Mucosa of descending colon (tissue), 3 donors: ENCODE measurements around the gene FBN1. TPM values are rescaled to one million over a fixed set of nuclear protein-coding genes. Genes with fewer than 3 reads are reported as not detected.
A peak's percentile ranks its signal among the peaks of the same experiment; 100 is the strongest.

Source experiments
- ATAC-seq: fragments of 200-7000 bp; cut with Tn5 transposase; one replicate; pipeline ENCODE4 v1.9.1; 2020; ENCODE audit warnings: mild to moderate bottlenecking, moderate library complexity
- DNase-seq, 3 donors: peaks; one replicate each; pipeline ENCODE4 v3.0.0-alpha.2; 2020
- H3K36me3 ChIP-seq: fragments of 200-600 bp; one replicate; pipeline ENCODE4 v1.8.0; 2021; ENCODE audit warnings: low read depth, mild to moderate bottlenecking
- H3K4me1 ChIP-seq: fragments of 200-600 bp; one replicate; pipeline ENCODE4 v1.8.0; 2021; ENCODE audit warnings: low read depth, mild to moderate bottlenecking
- H3K4me3 ChIP-seq: fragments of 200-600 bp; one replicate; pipeline ENCODE4 v1.8.0; 2021; ENCODE audit warnings: mild to moderate bottlenecking
- H3K9me3 ChIP-seq: fragments of 200-600 bp; one replicate; pipeline ENCODE4 v1.8.0; 2021; ENCODE audit warnings: mild to moderate bottlenecking
- intact Hi-C, 2 donors: fragments of 100-400 bp; cut with DNase I in 1 of 2; cut with micrococcal nuclease in 1 of 2; formaldehyde crosslinking; loops; one replicate each; pipeline versions ENCODE4 v1.11.0 to v1.11.1; 2022; cut with DNase I, micrococcal nuclease
- total RNA-seq, 3 donors: library from RNA; stranded (reverse); fragmentation: NEBNext Ultra II Directional in 2 of 3; extraction: Animal tissue kit (Norgen Biotek cat#: 25700) in 2 of 3; gene quantifications; one replicate each; pipeline versions ENCODE4 v1.2.1 to v1.2.4, GENCODE V29; 2021 to 2023
- TF ChIP-seq, protein P1 (sequence below): fragments of 200-600 bp; IDR thresholded peaks from one replicate; pipeline ENCODE4 v1.8.0; 2022; ENCODE audit warnings: antibody characterized with exemption, mild to moderate bottlenecking
- donor health status: DM: no; HTN: no; CAD: no; lungs with moderate emphysema.
- donor health status: DM: no; HTN: no; CAD: no.
- donor health status: DM: no; HTN: yes; CAD: no.

FBN1 gene
- total RNA-seq, 3 donors from 2014 or later: 9.3 to 47.9 (median 35.9) TPM

DNA sequence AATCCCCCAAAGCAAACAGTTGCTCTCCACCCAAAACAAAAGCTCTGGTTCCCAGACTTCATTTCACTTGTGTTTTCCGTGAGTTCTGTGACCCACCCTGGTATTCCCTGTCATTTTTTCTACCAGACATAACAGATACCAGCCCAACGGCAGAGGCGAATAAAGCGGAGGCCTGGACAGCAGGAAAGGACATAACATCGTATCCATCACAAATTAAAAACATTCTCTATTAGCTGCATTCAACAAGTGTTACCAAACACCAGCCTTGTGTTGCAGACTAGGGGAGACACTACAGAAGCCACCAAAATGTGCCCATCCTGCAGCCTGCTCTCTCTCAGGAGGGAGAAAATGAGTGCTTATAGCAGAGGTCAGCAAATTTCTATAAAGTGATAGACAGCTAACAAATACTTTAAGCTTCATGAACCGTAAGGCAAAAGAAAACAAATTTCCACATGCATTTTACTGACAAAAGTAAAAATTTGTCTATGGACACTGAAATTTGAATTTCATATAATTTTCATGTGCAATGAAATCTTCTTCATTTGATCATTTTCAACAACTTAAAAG, 7.1 kb upstream of the FBN1 start:
- Histone ChIP-seq H3K36me3 (no peaks in the 10 kb centered on the region), H3K4me3 (no peak overlapping the region), H3K4me1 (no peaks in the 10 kb centered on the region), H3K9me3 (no peaks in the 10 kb centered on the region)
- intact Hi-C loops: no loop called here
- no peak for ATAC-seq
- TF ChIP-seq, protein P1, sequence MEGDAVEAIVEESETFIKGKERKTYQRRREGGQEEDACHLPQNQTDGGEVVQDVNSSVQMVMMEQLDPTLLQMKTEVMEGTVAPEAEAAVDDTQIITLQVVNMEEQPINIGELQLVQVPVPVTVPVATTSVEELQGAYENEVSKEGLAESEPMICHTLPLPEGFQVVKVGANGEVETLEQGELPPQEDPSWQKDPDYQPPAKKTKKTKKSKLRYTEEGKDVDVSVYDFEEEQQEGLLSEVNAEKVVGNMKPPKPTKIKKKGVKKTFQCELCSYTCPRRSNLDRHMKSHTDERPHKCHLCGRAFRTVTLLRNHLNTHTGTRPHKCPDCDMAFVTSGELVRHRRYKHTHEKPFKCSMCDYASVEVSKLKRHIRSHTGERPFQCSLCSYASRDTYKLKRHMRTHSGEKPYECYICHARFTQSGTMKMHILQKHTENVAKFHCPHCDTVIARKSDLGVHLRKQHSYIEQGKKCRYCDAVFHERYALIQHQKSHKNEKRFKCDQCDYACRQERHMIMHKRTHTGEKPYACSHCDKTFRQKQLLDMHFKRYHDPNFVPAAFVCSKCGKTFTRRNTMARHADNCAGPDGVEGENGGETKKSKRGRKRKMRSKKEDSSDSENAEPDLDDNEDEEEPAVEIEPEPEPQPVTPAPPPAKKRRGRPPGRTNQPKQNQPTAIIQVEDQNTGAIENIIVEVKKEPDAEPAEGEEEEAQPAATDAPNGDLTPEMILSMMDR: no peak
- no peak for DNase-seq

DNA sequence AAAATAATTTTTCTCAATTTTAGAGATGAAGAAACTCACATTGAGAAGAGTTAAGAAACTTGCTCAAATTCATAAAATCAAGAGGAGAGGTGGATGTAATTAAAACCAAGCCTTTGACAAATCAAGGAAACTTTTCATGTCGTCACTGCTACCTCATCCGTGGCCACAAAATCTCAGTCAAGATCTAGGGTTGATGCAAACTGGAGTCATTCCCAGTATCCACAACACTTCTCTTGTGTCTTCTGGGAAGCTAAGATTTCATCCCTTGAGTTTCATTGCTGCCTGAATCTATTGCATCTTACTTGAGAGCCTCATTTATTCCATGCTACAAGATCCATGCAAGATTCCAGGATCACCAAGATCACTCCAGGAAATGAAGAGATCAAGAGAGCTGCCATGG, 5.4 kb upstream of the FBN1 start:
- TF ChIP-seq, protein P1: no peak
- Histone ChIP-seq H3K4me1 (no peaks in the 10 kb centered on the region), H3K4me3 (no peak overlapping the region), H3K36me3 (no peaks in the 10 kb centered on the region), H3K9me3 (no peaks in the 10 kb centered on the region)
- DNase-seq: no peak
- no peak for ATAC-seq
- intact Hi-C loops: no loop called here

DNA sequence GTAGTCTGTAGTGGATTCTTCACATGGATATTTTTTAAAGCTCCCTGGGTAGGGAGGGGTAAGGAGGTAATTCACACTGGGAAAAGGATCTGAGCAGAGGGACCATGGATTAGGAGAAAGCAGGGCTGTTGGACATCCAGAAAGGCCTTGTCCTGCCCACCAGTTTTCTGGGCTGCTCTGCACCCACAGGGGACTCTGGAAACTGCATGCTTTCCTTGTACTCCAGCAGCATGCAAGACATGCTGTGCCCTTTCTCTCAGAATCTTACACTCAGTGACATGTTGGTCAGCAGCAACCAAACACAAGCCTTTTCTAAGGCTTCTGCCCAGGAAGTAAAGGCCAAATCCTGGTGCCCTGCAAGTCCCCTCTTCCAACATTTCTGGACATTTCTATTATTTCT, 2.5 kb upstream of the FBN1 start:
- no peaks in the 10 kb centered on the region for H3K36me3 ChIP-seq
- intact Hi-C loops: no loop called here

DNA sequence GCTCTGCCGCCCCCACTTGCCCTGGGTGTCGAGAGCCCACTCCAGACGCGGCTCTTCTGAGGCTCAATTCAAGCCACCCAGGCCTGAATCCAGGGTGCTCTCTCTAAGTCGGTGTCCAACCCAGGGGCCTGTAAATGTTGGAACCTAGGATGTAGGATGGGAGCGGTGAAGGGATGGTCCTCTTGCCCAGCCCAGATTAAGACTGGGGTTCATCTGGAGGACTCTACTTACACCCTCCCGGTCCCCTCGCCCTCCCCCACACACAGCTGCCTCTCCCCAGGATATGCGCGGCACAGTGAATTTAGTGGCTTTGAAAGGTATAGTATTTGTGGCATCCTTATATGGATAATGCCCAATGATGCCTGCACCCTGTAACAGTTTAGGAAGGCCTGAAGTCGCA, 822 bp upstream of the FBN1 start:
- H3K9me3 ChIP-seq: no peaks in the 10 kb centered on the region
- H3K4me3 ChIP-seq: no peak overlapping the region
- TF ChIP-seq, protein P1: no peak
- no peaks in the 10 kb centered on the region for H3K36me3 ChIP-seq
- intact Hi-C loops: no loop called here
- ATAC-seq: peak; percentile 9
- no peak for DNase-seq
- H3K4me1 ChIP-seq: no peaks in the 10 kb centered on the region

More for the DNA sequence above, 2.5 kb upstream of the FBN1 start:
- no peak for ATAC-seq
- DNase-seq: no peak
- TF ChIP-seq, protein P1: no peak
- no peaks in the 10 kb centered on the region for H3K4me1 ChIP-seq
- H3K9me3 ChIP-seq: no peaks in the 10 kb centered on the region
- H3K4me3 ChIP-seq: no peak overlapping the region

DNA sequence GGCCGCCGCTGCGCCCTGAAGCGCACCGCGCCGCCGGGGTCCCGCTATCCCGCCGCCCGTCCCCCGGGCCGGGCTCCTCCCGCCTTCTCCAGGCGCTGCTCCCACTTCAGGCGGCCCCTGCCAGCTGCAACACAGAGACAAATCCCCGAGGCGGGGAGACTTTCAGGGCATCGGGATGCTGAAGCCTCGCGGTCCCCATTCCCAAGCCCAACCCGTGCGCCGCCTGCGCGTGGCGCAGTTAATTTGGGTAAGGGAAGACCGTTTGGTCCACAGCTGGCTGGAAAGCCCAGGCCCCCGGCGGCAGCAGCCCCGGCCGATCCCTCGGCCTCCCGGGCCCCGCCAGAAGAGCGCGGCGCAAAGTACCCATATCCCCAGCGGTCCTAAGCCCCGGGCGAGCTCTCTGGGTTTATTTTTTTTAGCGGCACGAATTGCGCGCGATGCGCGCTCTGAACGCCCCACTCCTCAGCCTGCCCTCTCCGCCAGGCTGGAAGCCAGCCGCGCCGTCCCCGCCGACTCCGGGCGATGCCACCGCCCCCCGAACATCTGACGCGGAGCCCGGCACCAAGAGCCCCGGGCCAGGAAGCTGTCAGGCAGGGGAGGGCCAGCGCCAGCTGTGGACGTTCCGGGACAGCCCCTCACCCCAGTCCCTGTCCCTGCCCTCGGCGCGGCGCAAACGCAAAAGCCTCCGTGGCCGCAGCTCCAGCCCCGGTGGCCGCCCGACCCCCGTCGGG, 517 bp downstream of the FBN1 start:
- Histone ChIP-seq H3K9me3 (no peaks in the 10 kb centered on the region), H3K36me3 (no peaks in the 10 kb centered on the region), H3K4me1 (no peaks in the 10 kb centered on the region), H3K4me3 (peak overlapping the region; percentile 15)
- intact Hi-C loops: no loop called here
- peak; percentile 45 for ATAC-seq
- TF ChIP-seq, protein P1: no peak
- DNase-seq: peak; percentile 18 to 59 (median 36)
